CD4-positive, alpha-beta T cell treated with Interleukin-12 subunit alpha and Interleukin-12 subunit beta, for 1 hour (primary cell): ENCODE results near the gene RIN3.

ENCODE experiments used
- DNase-seq: peaks from one replicate; pipeline ENCODE4 v3.0.0-alpha.2; 2020

Gene RIN3

DNA sequence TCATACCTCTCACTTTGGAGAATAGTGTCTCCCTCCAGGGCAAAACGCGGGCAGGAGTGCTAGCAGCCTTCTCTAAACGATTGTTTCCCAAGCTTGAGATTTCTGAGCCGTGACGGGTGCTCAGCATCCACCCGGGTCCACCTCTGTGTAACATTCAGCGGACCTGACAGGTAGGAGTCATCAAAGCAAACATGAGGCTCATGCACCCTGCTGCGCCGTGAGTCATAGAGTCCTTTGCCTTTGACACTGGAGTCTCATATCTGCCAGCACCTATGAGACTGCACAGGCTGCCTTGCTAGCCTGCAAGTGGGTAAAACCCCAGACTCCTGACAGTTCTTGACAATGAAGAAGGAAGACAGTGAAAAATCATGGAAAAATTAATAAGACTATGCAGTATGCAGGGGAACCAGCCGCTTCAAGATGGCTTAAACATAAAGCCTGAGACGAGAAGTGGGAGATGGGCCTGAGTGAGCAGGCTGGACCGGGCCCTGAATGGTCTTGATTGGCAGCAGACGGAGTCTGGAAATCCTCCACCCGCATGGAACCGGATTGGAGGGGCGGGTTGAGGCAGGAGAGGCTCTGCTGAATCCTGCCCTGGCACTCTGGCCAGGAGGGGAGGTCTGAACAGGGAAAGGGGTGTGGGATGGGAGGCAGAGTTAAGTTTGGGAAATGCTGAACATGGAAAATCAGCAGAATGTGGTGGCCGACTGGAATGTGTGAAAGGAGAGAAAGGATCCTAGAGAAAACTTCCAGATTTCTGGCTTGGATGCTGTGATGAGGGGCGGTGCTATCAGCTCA is 180.6 kb downstream of the RIN3 start:
- no peak for DNase-seq

- no peak for DNase-seq
These were observed 181.2 kb downstream of the RIN3 start for GRCh38 chr14:92694807-92695206.

DNA sequence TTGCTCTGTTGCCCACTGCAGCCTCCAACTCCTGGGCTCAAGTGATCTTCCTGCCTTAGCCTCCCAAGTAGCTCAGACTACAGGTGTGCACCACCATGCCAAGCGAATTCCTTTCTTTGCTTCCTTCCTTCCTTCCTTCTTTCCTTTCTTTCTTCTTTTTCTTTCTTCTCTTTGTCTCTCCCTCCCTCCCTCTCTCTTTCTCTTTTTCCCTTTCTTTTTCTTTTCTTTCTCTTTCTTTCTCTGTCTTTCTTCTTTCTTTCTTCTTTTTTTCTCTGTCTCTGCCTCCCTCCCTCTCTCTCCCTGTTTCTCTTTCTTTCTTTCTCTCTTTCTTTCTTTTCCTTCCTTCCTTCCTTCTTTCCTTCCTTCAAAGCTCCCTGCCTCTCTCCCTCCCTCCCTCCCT is 182.0 kb downstream of the RIN3 start:
- no peak for DNase-seq

DNA sequence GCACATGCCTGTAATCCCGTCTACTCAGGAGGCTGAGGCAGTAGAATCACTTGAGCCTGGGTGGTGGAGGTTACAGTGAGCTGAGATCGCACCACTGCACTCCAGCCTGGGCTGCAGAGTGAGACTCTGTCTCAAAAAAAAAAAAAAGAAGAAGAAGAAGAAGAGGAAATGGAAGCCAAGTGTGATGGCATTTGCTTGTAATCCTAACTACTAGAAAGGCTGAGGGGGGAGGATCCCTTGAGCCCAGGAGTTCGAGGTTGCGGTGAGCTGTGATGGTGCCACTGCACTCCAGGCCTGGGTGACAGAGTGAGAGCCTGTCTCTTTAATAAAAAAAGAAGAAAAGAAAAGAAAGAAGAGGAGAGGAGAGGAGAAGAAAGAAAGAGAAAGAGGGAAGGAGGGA is 182.8 kb downstream of the RIN3 start:
- DNase-seq, result no peak

GRCh38 chr14:92698393-92698792 is 184.8 kb downstream of the RIN3 start:
- no peak for DNase-seq

- no peak for DNase-seq
These were observed 188.2 kb downstream of the RIN3 start for GRCh38 chr14:92701826-92702225.

DNA sequence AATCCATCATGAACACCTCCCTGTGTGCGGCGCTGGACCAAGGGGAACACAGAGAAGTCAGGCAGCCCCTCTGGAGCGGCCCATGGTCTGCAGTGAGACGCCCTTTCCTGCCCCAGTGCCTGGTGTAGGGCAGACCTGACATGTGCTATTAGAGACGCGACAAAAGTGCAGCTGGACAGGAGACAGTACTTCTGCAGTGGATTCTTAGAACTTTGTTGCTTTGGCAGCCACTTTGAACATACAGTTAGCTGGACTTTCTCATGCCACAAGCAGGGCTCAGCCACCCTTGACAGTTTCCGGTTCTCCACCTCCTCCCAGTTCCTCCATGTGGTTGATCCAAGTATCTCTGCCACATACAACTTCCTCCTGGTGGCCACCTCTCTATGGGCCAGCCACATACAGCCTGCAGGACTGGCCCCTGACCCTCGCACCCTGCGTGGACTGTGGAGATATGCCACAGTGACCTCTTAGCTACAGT is 188.9 kb downstream of the RIN3 start:
- DNase-seq, result no peak

- no peak for DNase-seq
These were observed 189.9 kb downstream of the RIN3 start for GRCh38 chr14:92703516-92703915.

GRCh38 chr14:92704036-92704804 is 190.6 kb downstream of the RIN3 start:
- DNase-seq, result peak; percentile 30

DNA sequence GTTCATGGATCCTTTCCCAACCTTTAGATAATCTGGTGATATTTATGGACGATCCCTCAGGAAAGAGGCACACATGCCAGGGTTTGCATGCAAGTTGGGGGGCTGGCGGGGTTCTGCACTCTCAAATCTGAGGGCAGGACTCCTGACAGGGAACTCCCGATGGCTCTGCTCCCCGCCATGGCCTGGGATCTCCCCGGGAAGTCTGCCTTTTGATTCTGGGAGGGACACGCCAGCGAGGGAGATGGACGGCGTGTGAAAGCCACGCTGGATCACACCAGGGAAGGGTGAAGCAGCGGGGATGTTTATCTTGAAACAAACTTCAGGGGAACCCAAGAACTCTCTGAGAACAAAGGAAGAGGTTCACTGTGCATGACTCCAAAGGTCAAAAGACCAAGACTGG is 191.2 kb downstream of the RIN3 start:
- DNase-seq, result no peak

GRCh38 chr14:92706386-92706785 is 192.8 kb downstream of the RIN3 start:
- no peak for DNase-seq

GRCh38 chr14:92709340-92710000 is 195.9 kb downstream of the RIN3 start:
- no peak for DNase-seq

GRCh38 chr14:92710001-92710341 is 196.4 kb downstream of the RIN3 start:
- no peak for DNase-seq

- no peak for DNase-seq
These were observed 198.5 kb downstream of the RIN3 start for GRCh38 chr14:92711976-92712653.

DNA sequence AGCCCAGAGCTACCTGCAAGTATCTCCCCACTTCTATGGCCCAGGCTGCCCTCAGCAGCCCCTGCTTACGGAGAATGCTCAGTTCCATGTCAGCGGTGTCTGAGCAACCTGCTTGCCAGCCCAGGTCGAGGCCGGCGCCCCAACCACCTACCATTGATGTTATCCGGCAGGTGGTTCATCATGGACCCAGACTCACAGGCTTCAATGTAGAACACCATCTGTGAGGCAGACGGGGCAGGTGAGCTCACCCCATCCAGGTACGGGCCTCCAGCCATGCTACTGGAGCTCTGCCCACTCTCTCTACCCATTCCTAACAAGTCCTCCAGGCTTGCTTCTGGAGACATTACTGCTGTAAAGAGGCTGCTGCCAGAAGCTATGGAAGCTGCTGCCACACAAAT is 199.1 kb downstream of the RIN3 start:
- no peak for DNase-seq

- peak; percentile 77 for DNase-seq
These were observed 201.2 kb downstream of the RIN3 start for GRCh38 chr14:92714739-92715307.

GRCh38 chr14:92716131-92716530 is 202.6 kb downstream of the RIN3 start:
- no peak for DNase-seq

DNA sequence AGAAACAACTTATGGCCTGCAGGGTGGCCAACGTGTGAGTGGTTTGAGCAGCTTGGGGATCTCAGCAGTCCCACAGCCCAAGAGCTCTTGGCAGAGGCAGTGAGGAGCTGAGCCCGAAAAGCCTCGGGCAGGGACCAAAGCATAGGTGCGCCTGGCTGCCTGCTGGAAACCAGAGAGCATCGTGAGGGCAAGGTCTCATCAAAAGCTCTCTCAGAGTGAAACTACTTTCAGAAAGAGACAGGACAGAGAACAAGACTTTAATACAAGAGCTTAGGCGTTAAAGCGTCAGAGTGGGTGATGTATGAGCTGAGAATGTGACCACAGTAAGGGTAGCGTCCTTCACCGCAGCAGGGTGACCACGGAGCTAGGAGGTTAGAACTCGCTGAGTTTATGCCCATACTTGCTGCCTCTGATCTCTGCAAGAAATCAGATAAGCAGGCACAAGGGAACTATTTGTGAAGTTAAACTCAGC is 204.0 kb downstream of the RIN3 start:
- no peak for DNase-seq

- no peak for DNase-seq
These were observed 205.1 kb downstream of the RIN3 start for GRCh38 chr14:92718664-92719063.

GRCh38 chr14:92719421-92719820 is 205.8 kb downstream of the RIN3 start:
- no peak for DNase-seq

GRCh38 chr14:92719890-92720323 is 206.3 kb downstream of the RIN3 start:
- no peak for DNase-seq

DNA sequence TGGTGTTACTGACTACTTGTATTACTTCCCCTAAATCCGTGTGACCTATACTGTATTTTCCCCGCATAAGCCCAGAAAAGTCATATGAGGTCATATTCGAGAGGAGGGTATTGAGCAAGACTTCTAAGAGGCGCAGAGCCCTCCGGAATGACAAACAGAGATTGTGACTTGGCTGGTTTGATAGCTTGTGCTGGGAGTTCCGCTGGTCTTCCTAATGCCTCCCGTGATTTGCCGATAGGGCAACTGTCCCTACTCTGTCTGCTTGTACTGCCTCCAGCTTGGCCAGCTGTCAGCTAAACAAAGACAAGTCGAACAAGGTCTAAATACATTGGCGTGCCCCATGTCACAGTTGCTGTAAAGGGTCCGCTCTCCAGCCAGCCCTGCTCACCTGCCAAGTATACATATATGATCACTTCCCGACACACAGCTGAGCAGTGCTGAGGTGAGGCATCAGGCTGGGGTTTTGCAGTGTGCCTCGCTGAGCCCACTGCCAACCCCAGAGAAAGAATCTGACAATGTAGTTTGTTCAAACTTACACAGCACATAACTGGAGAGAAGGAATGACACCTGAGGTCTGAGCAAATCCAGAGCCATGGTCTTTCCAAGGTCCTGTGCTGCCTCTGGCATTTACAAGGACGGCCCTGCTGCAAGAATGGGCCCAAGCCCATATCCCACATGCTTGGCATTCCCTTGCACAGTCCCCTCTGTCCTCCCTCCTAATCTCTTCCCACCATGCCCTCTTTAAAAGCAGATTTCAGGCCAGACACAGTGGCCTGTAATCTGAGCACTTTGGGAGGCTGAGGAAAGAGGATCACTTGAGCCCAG is 211.1 kb downstream of the RIN3 start:
- no peak for DNase-seq
